HG02870 (cell line): ENCODE results near the gene RNF207.

Experiments used
- ATAC-seq: cut with Tn5 transposase; IDR thresholded peaks from one replicate; pipeline ENCODE4 v1.9.1; 2021; ENCODE audit warnings: mild to moderate bottlenecking, moderate library complexity; ENCODE audit not compliant: unreplicated experiment

Gene RNF207

DNA sequence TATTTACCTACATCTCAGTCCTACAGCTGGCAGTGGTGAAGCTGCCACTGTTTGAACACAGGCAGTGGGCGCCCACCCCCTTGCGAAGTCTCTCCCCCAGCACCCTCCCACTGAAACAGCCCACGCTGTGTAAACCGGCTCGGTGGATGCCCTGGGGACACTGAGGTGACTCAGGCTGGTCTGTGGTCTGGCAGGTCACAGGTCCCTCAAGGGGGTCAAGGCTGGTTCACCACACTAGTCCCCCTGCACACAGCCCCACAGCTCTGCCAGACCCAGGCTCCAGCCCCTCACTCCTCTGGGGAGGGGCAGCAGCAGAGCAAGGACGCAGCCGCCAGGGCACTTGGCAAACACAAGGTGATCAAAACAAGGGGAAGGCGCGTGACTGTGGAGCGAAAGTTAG, 33.4 kb upstream of the RNF207 start:
- no peak for ATAC-seq

DNA sequence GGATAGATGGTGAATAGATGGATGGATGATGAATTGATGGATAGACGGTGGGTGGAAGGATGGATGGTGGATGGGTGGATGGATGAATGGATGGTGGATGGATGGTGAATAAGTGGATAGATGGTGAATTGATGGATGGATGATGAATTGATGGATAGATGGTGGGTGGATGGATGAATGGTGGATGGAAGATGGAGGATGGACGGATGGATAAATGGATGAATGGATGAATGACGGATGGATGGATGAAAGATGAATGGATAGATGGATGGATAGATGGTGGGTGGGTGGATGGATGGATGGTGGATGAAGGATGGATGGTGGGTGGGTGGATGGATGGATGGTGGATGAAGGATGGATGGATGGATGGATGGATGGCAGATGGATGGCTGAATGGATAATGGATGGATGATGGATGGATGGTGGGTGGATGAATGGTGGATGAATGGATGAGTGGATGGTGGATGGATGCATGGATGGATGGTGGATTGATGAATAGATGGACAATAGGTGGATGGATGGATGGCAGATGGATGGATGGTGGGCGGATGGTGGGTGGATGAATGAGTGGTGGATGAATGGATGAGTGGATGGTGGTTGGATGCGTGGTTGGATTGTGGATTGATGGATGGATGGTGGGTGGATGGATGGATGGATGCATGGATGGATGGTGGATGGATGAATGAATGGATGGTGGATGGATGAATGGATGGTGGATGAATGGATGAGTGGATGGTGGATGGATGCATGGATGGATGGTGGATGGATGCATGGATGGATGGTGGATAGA, 31.1 kb upstream of the RNF207 start:
- no peak for ATAC-seq

DNA sequence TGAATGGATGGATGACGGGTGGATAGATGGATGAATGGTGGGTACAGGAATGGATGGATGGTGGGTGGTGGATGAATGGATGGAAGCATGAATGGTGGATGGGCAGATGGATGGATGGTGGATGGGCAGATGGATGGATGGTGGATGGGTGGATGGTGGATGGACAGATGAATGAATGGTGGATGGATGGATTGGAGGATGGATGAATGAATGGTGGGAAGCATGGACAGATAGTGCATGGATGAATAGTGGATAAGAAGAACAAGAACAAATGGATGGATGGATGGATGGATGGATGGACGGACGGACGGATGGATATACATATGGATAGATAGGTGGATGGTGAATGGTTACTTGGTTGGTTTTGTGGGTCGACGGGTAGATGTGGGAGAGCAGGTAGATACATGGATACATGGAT, 30.5 kb upstream of the RNF207 start:
- no peak for ATAC-seq

DNA sequence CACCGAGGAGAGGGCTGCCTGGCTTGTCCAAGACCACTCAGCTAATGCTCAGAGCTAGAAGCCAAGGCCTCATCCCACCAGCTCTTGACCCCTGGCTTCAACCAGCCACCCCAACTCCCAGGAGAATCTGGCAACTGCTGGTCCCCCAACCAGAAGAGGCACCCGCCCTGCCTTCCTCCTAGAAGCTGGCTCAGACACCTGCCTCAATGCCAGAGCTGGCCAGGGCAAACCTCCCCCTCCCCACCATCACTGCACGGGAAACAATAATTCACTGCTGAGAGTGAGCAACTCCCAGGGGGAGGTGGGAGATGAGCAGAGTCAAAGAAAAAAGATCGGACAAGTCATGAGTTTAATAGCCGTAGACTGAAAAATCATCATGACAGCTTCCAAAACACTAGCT, 29.1 kb upstream of the RNF207 start:
- no peak for ATAC-seq

DNA sequence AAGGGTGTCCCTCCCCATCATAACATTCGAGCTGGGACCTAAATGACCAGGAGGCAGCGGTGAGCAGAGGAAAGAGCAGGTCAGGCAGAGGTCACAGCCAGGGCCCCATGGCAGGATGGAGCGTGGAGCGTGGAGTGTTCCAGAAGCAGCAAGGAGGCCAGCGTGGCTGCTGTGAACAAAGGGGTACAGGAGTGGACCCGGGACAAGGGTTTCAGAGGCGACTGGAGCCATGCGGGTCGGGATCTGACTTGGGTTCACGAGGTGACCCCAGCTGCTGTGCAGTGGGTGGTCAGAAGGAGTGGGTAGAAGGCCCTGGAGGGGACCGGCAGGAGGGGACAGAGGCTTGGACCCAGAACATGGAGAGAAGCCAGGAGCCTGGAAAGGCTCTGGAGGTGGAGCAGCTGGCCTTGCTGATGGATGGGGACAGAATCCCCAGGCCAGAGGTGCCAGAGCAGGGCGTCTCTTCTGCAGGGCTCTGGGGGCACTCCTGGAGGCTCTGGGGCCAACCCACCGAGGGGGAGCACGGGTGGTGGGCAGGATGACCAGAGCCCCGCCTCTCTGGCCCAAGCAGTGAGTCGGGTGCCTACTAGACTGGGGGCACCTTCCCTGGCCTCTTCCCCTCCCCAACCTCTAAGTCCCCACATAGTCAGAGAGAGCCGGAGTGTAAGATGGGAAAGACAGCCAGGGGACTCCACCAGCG, 28.1 kb upstream of the RNF207 start:
- ATAC-seq: no peak

DNA sequence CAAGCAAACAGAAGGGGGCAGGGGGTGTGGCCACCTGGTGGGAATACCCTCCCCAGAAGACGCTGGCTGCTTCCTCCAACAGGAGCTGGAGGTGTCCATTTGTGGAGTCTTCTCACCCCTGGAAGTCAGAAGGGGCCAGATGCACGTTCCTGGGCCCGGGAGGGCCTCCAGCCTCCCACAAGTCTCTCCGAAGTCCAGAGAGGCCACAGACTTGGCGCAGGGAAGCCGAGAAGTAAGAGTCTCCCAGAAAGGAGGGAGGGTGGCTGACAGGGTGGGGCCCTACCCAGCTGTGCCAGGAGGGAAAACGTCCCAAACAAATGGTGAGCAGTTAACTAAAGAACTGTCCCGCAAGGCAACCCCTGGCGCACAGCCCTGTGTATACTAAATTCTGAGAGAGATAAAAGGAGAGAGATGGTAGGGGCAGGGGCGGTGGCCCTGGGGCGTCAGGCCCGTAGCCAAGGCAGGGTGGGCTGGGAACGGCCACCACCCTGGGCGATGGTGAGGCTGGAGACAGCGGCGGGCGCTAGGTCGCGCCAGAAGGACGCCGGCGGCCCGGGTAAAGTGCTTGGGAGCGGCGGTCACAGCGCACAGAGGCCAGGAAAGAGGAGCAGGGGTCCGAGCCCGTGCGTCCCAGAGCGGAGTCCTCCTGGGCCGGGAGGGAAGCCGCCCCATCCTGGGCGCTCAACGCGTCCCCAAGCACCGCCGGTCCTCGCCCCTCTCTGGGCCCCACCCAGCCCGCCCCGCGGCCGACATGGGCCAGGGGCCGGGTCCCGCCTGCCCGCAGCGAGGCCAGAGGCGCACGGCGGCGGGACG, 27.0 kb upstream of the RNF207 start:
- no peak for ATAC-seq

DNA sequence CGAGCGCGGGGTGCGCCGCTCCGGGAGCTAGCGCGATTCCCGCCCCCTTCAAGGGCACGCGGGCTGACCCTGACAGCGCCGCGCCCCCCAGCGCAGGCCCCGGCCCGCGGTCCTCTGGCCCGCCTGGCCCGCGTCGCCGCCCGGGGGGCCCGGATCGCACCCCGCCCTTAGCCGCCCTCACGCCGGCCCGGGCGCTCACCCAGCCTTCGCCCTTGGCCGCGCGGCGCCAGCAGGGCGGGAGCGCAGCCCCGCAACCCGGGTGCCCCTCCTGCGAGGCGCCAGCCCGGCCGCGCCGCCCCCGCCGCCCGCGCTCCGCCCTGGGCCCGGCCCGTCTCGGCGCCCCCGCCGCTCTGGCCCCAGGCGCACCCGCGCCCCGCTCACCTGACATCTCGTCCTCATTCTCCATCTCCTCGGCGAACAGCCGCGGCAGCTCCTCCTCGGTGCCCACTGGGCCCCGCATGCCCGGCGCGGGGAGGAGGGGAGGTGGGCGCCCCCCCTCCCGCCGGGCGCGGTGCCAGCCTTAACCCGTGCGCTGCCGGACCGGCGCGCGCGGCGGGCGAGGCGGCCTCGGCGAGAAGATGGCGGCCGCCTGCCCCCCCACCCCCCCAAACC, 26.2 kb upstream of the RNF207 start:
- ATAC-seq: no peak

DNA sequence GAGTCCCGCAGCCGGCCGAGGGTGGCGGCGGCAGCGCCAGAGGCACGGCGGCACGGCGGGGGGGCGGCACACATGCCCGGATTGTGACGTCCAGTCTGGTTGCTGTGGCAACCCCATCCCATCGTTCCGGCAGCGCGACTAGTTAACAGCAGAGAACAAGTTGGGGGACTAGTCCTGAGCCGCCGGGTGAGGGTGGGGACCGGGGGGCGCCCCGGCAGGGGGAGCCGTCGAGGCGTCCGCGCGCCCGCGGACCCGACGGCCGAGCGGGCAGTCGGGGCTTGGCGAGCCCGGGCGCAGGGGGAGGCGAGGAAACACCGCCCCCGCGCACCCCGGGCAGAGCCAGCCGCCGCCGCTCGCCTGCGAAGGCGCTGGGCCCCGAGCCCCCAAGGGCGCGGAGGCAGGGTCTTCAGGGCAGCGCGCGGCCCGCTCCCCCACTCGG, 25.6 kb upstream of the RNF207 start, which contains the start of gene CHD5:
Gene CHD5, minus strand, starts transcription at position 54 of the 439 bp plus-strand sequence. CDS start 298 bp downstream, outside the sequence.
- ATAC-seq: no peak

DNA sequence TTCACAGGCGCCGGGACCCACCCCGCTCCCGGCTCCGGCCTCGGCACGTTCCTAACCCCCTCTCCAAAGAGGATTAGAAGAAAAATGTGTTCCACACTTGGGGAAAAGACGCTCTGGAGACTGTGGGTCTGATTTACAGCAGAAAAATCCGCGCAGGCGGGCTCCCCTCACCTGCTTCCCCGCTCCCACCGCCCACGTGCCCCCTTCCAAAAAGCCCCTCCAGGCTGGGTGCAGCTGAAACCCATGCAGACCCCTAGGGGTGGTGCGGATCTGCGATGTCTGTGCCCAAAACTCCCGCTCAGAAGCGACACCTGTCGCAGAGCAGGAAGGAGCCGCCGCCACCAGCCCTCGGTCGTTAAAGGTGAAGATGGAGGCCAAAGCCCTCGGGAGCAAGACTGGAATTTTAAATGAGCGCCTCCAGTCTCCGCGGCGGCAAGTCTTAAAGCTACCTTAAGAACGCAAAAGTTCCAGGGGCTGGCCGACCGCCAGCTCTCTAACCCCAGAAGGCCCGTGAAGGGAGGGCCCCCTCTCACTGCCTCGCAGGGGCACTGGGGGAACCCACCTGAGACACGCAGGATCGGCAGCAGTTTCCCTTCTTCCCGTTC, 25.1 kb upstream of the RNF207 start:
- no peak for ATAC-seq

DNA sequence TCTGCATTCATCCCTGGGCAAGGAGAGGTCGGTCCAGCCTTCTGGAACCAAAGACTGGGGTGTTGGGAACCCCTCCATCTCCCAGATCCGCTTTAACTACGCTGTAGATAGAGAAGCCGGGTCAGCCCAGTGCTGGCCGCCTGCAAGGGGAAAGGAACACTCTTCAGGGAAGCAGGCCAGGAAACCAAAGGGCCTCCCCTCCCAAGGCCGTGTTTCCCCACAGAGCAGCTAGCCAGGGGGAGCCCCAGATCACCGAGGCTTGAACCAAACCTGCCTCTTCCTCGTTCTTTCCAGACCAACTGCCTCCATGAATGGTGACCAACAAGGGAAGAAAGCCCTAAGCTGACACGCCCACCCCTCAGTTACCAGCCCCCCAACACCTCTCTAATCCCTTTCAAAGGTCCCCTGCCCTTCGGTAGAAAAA, 24.6 kb upstream of the RNF207 start:
- ATAC-seq: no peak

DNA sequence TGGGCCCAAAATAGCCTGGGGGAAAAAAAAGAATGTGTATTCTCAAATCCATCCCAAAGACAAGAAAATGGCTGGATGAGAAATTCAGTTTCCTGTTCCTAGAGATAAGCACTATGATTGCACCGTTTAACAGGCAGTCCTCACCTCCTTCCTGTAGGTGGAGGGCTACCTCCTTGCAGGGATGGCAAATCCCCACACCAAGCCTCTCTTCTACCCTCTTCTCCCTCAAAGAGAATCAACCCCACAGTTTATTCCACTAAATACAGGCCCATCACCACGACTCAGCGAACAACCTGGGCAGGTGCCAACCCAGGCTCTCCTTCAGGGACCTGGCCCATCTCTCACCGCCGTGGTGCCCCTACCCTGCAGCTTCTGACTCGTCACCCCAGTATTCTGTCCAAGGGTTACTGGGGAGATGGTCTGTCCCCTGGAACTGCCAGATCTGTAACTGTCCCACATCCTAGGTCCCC, 22.4 kb upstream of the RNF207 start:
- ATAC-seq: no peak

DNA sequence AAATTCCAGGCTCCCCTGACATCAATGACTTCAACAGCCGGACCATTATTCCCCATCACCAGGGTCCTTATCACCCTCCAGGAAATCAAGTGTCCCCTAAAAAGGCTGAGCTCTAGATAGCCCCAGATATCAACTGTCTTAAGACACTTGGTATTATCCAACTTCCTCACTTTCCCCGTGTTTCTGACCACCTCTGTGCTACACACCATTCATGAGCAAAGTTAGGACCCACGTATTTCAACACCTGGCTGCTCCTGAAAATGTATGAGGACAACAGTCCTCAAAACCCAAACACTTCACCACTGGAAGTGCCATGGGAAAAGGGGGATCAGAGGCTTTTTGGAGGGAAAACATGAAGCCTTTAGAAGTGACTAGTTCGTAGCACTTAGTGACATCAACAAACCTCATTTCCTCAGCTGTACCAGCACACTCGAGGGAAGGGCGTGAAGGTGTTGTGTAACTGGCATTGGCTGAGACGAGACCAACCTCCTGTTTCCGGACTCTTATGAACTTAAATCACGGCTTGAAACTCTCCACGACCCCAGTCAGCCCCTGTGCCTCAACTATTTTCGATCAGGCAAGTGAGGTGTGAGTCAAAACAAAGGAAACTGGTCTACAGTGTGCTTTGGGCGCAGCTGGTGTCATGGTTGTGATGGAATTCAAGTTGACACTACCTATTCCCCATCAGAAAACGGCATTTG, 21.7 kb upstream of the RNF207 start:
- ATAC-seq: no peak

DNA sequence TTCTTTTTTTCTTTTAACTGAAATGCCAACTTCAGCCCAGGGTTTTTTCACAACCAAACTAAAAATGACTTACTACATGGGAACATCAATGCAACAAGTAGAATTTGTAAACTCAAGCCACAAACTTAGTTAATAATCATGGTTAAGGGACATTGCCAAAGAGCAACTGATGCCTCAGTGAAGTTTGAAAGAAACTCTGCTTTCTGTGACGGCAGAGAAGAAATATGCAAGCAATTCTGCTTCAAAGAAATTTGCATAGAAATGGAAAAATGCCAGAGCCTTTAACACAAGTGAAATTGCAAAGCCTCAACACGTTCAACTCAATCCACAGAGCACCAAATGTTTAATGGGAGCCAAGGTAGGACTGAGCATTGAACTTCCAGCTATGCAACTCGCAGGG, 20.8 kb upstream of the RNF207 start:
- no peak for ATAC-seq

DNA sequence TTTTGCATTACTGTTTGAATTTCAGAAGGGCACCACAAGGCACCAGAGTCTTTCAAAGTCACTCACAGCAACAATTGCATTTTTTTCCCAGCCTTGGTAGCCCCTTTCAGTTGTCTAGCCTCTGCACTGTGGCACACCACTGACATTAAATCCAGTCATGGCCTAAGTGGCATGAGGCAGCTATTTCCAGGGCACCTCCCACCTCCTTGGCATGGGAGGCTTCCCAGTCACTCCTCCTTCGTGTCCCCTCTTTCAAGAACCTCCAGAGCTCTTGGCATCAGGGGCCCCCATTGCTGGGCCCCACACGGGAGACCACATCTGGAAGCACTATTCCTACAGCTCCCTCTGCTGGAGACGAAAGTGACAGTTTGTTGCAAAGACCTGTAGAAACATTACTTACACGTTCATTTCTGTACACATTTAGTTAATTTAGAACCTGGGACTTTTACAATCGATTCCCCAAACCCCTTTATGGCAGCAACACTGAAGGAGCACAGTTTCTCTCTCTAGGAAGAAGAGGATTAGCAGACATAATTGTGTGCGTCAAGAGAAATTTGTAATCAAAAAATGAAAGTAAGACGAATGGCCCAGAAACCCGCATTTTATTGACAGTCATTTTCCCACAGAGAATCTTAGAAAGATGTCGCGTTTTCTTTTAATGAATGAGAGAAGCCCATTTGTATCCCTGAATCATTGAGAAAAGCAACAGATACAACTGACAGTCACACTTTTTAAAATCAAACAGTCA, 20.1 kb upstream of the RNF207 start:
- ATAC-seq: no peak

DNA sequence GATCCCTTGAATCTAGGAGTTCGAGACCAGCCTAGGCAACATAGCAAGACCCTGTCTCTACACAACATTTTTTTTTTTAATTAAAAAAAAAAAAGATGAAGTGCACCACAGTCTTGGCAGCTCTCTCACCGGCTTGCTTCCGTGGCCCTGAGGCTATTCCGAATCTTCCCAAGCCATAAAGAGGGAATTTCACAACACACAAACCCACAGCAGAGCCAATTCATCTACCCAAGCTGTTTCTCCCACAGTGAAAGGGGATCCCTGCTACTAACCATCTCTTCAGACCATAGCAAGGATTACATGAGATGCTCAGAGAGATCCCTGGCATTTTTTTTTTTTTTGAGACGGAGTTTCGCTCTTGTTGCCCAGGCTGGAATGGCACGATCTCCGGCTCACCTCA, 17.5 kb upstream of the RNF207 start:
- ATAC-seq: no peak

DNA sequence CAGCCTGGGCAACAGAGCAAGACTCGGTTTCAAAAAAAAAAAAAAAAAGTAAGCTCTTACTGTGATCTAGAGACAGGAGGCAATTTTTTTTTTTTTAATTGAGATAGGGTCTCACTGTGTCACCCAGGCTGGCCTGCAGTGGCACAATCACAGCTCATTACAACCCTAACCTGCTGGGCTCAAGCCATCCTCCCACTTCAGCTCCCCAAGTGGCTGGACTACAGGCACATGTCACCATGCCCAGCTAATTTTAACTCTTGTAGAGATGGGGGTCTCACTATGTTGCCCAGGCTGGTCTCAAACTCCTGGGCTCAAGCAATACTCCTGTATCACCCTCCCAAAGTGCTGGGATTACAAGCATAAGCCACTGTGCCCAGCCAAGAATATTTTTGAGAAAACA, 14.0 kb upstream of the RNF207 start:
- no peak for ATAC-seq

DNA sequence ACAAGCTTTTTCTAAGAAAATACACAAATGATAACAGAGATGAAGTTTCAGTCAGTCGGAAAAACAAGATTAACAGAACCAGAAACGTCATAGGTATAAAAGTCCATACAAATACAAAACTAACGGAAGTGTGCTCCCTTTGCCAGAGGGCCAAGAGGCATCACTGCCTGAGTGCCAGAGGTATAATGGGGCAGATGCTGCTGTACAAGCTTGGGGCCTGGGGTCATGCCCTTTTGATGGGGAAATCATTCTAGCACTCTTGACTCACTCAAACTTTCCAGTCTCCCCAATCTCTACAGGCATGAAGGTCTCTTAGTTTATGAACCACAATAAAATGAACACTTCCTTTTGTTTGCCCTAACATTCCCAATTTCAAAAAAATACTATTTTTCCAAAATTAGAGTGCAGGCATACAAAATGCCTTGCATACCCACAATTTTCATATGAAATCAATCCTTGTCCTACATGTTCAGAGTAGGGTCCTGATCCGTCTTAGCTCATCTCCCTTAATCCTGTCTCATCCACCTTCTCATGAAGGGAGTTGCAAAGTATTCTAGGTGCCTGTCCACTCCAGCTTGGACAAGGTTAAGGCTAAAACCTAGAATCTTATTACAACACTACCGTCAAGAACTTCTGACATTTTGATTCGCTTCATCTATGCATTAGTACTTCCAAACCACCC, 8.0 kb upstream of the RNF207 start:
- no peak for ATAC-seq

DNA sequence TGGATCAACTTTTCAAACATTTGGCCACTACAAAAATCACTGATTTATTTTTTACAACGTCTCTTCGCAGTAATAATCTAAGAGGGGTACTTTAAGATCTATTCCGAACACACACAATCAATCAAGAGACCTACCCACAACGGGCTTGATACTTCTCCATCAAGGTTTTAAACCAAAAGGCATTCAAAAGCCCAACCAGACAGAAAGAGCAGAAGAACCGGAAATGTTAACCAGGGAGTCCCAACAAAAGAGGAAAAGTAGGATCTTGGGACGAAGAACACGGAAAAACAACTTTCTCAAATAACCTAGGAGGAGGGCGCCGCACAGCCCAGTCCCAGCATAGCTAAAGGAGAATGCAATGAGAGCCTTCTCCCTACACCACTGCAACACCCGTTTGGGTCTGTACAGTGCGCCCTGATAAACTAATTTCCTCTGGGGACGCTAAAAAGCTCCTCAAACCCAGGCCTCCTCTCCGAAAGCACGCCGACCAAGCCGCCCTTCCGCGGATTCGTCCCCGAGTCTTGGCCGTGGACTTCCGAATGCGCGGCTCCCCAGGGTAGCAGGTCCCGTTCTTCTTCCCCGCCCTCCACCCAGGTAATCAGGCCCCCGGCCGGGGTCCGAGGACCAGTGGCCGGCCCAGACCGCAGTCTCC, 7.1 kb upstream of the RNF207 start:
- no peak for ATAC-seq
